HepG2 (cell line): ENCODE measurements around the gene ESYT2. TPM values are rescaled to one million over a fixed set of nuclear protein-coding genes. Genes with fewer than 3 reads are reported as not detected.
A peak's percentile ranks its signal among the peaks of the same experiment; 100 is the strongest.

Source experiments
- CHCHD3 ChIP-seq: sonication (generic); formaldehyde crosslinking; IDR thresholded peaks from 2 replicates; pipeline ENCODE4 v1.8.0; 2022; ENCODE audit warnings: mild to moderate bottlenecking, missing genetic modification reagents, moderate library complexity
- FOXM1 ChIP-seq: sonication (generic); formaldehyde crosslinking; IDR thresholded peaks from 2 replicates; pipeline ENCODE4 v1.5.0; 2020; ENCODE audit warnings: missing genetic modification reagents
- IRX3 ChIP-seq: sonication (generic); formaldehyde crosslinking; IDR thresholded peaks from 2 replicates; pipeline ENCODE4 v1.8.1; 2023; ENCODE audit warnings: mild to moderate bottlenecking, low read depth, missing genetic modification reagents, borderline replicate concordance
- MED8 ChIP-seq: sonication (generic); formaldehyde crosslinking; IDR thresholded peaks from 2 replicates; pipeline ENCODE4 v1.8.1; 2023; ENCODE audit warnings: mild to moderate bottlenecking, missing genetic modification reagents; ENCODE audit not compliant: insufficient replicate concordance
- NFIB ChIP-seq: sonication (generic); formaldehyde crosslinking; IDR thresholded peaks from 2 replicates; pipeline ENCODE4 v1.9.0; 2021; ENCODE audit warnings: missing genetic modification reagents, mild to moderate bottlenecking, borderline replicate concordance
- PHB2 ChIP-seq: fragments of 450-650 bp; IDR thresholded peaks from 2 replicates; pipeline ENCODE4 v1.6.1; 2018; ENCODE audit not compliant: partially characterized antibody
- RCOR2 ChIP-seq: IDR thresholded peaks from 2 replicates; pipeline ENCODE4 v1.6.1; 2016; ENCODE audit warnings: missing biosample characterization, missing genetic modification reagents
- SALL2 ChIP-seq: sonication (generic); formaldehyde crosslinking; IDR thresholded peaks from 2 replicates; pipeline ENCODE4 v1.8.1; 2023; ENCODE audit warnings: mild to moderate bottlenecking, missing genetic modification reagents, inconsistent platforms
- THAP11 ChIP-seq: IDR thresholded peaks from 2 replicates; pipeline ENCODE4 v1.6.1; 2016; ENCODE audit warnings: missing biosample characterization, missing genetic modification reagents
- ZFP37 ChIP-seq: sonication (generic); formaldehyde crosslinking; IDR thresholded peaks from 2 replicates; pipeline ENCODE4 v1.4.0; 2020; ENCODE audit warnings: missing genetic modification reagents, borderline replicate concordance
- ZNF138 ChIP-seq: sonication (generic); formaldehyde crosslinking; IDR thresholded peaks from 2 replicates; pipeline ENCODE4 v1.5.0; 2020; ENCODE audit warnings: mild to moderate bottlenecking, low read depth, missing genetic modification reagents
- ZNF3 ChIP-seq: IDR thresholded peaks from 2 replicates; pipeline ENCODE4 v1.7.0; 2017; ENCODE audit warnings: inconsistent platforms
- ZNF350 ChIP-seq: sonication (generic); formaldehyde crosslinking; IDR thresholded peaks from 2 replicates; pipeline ENCODE4 v1.4.0; 2020; ENCODE audit warnings: mild to moderate bottlenecking, low read depth, missing genetic modification reagents, borderline replicate concordance
- ZNF550 ChIP-seq: sonication (generic); formaldehyde crosslinking; IDR thresholded peaks from 2 replicates; pipeline ENCODE4 v1.4.0; 2020; ENCODE audit warnings: mild to moderate bottlenecking, missing genetic modification reagents, borderline replicate concordance
- ZNF589 ChIP-seq: sonication (generic); formaldehyde crosslinking; conservative IDR thresholded peaks from 2 replicates; pipeline ENCODE4 v1.8.0; 2022; ENCODE audit warnings: mild to moderate bottlenecking, moderate library complexity, missing genetic modification reagents
- ZNF670 ChIP-seq: sonication (generic); formaldehyde crosslinking; IDR thresholded peaks from 2 replicates; pipeline ENCODE4 v1.8.0; 2022; ENCODE audit warnings: mild to moderate bottlenecking, missing genetic modification reagents, borderline replicate concordance
- polyA plus RNA-seq, 8 experiments: library from polyadenylated mRNA; depleted of rRNA in 3 of 8; stranded (reverse) in 7 of 8; unstranded in 1 of 8; fragments of >200 nt; fragmentation: Illumina TruSeq in 4 of 8; extraction: Trizol in 4 of 8; gene quantifications; 2 replicates each; pipeline versions ENCODE4 v1.2.1 to v1.2.3, GENCODE V29; 2011 to 2016; ENCODE audit warnings: low read depth in 4 of 8, missing spikeins in 1 of 8, mixed read lengths in 1 of 8; ENCODE audit not compliant: insufficient read depth in 1 of 8
- total RNA-seq, 5 experiments: library from RNA; depleted of rRNA; stranded (reverse); fragments of >200 nt; fragmentation: Illumina TruSeq; extraction: Trizol; gene quantifications; 2 replicates each; pipeline ENCODE4 v1.2.3, GENCODE V29; 2016; ENCODE audit warnings: low read depth in 1 of 5
- TF ChIP-seq, protein P1 (sequence below): sonication (generic); formaldehyde crosslinking; IDR thresholded peaks from 2 replicates; pipeline ENCODE4 v1.4.0; 2020; ENCODE audit warnings: missing genetic modification reagents
- TF ChIP-seq, protein P2 (sequence below): sonication (generic); formaldehyde crosslinking; IDR thresholded peaks from 2 replicates; pipeline ENCODE4 v1.5.0; 2020; ENCODE audit warnings: missing genetic modification reagents
- TF ChIP-seq, protein P3 (sequence below): sonication (generic); formaldehyde crosslinking; IDR thresholded peaks from 2 replicates; pipeline ENCODE4 v1.8.1; 2023; ENCODE audit warnings: mild to moderate bottlenecking, moderate library complexity, missing genetic modification reagents
- TF ChIP-seq, protein P4 (sequence below): sonication (generic); formaldehyde crosslinking; IDR thresholded peaks from 2 replicates; pipeline ENCODE4 v1.8.0; 2023; ENCODE audit warnings: mild to moderate bottlenecking, missing genetic modification reagents
- TF ChIP-seq, protein P5 (sequence below): sonication (generic); formaldehyde crosslinking; IDR thresholded peaks from 2 replicates; pipeline ENCODE4 v1.4.0; 2020; ENCODE audit warnings: low read depth, missing genetic modification reagents

ESYT2 gene
- total and polyA plus RNA-seq, 2 of the 13 experiments (the other 11 are each of a cell fraction or from before 2014, with no cell fraction given) = 28.5 to 37.3 TPM

DNA sequence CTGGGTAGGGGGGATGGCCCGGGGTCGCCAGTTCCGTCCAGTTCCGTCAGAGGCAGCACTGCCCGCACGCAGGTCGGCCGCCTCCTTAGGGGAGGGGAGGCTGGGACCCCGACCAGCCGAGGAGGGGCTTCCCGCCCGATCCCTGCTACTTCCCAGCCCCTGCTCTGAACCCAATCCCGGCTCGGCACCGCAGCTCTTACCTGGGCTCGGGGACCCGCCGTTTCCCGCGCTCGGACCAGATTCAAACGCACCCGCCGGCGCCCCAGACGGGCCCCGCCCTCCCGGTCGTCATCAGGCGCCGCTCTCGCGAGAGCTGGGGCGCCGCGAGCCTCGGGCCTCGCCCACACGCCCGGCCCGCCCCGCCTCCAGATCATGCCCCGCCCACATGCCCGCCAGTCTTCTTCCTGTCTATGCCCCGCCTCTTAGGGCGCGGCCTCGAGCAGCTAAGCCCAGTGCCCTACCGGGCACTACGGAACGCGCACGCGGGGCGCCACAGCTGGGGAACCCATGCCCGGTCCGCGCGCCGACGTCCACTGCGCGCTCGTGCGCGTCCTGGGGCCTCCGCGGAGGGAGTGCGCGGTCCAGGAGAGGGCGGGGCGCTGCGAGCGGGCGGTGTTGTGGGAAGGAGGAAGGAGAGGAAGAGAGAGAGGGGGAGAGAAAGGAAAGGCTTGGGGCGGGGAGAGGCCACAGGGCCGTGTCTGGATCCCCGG is 124.6 kb downstream of the ESYT2 start, which contains the start of gene NCAPG2 (continued):
- TF ChIP-seq ZFP37 (CRISPR knock-in tag) (no peak), CHCHD3 (CRISPR knock-in tag) (0 out of 2 replicates have a peak, but pooled peaks have one; percentile 8), ZNF589 (CRISPR knock-in tag) (peak; percentile 95), RCOR2 (CRISPR knock-in tag) (no peak), ZNF550 (CRISPR knock-in tag) (0 out of 2 replicates have a peak, but pooled peaks have one; percentile 22), ZNF350 (CRISPR knock-in tag) (no peak), ZNF670 (CRISPR knock-in tag) (no peak), THAP11 (peak; percentile 85; the same call in 1 of the 2 replicates), IRX3 (CRISPR knock-in tag) (peak; percentile 82; the same call in 1 of the 2 replicates), FOXM1 (CRISPR knock-in tag) (no peak), ZNF138 (CRISPR knock-in tag) (no peak), MED8 (CRISPR knock-in tag) (peak; percentile 19), NFIB (CRISPR knock-in tag) (no peak), SALL2 (CRISPR knock-in tag) (no peak; the same call in 1 of the 2 replicates), PHB2 (no peak), ZNF3 (CRISPR knock-in tag) (no peak)
- TF ChIP-seq, protein P1, sequence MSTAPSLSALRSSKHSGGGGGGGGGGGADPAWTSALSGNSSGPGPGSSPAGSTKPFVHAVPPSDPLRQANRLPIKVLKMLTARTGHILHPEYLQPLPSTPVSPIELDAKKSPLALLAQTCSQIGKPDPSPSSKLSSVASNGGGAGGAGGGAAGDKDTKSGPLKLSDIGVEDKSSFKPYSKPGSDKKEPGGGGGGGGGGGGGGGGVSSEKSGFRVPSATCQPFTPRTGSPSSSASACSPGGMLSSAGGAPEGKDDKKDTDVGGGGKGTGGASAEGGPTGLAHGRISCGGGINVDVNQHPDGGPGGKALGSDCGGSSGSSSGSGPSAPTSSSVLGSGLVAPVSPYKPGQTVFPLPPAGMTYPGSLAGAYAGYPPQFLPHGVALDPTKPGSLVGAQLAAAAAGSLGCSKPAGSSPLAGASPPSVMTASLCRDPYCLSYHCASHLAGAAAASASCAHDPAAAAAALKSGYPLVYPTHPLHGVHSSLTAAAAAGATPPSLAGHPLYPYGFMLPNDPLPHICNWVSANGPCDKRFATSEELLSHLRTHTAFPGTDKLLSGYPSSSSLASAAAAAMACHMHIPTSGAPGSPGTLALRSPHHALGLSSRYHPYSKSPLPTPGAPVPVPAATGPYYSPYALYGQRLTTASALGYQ (CRISPR knock-in tag) = no peak
- TF ChIP-seq, protein P2, sequence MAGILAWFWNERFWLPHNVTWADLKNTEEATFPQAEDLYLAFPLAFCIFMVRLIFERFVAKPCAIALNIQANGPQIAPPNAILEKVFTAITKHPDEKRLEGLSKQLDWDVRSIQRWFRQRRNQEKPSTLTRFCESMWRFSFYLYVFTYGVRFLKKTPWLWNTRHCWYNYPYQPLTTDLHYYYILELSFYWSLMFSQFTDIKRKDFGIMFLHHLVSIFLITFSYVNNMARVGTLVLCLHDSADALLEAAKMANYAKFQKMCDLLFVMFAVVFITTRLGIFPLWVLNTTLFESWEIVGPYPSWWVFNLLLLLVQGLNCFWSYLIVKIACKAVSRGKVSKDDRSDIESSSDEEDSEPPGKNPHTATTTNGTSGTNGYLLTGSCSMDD (CRISPR knock-in tag) = no peak
- TF ChIP-seq, protein P3, sequence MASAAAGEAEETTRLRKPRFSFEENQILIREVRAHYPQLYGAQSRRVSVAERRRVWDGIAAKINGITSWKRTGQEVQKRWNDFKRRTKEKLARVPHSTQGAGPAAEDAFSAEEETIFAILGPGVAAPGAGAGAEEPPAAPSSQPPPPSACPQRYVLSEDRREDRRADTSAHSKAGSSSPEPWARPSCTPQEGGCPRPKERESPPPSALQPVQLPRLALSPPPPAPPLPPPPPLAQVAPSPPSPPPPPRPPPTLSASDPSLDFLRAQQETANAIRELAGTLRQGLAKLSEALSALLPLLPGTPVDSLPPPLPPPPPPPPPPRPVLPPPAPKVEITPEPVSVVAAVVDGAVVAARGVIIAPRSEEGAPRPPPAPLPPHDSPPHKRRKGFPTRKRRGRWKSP = peak; percentile 79; the same call in 1 of the 2 replicates
- TF ChIP-seq, protein P4, sequence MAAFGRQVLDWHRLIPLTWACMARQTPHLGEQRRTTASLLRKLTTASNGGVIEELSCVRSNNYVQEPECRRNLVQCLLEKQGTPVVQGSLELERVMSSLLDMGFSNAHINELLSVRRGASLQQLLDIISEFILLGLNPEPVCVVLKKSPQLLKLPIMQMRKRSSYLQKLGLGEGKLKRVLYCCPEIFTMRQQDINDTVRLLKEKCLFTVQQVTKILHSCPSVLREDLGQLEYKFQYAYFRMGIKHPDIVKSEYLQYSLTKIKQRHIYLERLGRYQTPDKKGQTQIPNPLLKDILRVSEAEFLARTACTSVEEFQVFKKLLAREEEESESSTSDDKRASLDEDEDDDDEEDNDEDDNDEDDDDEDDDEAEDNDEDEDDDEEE (CRISPR knock-in tag) = no peak
- TF ChIP-seq, protein P5, sequence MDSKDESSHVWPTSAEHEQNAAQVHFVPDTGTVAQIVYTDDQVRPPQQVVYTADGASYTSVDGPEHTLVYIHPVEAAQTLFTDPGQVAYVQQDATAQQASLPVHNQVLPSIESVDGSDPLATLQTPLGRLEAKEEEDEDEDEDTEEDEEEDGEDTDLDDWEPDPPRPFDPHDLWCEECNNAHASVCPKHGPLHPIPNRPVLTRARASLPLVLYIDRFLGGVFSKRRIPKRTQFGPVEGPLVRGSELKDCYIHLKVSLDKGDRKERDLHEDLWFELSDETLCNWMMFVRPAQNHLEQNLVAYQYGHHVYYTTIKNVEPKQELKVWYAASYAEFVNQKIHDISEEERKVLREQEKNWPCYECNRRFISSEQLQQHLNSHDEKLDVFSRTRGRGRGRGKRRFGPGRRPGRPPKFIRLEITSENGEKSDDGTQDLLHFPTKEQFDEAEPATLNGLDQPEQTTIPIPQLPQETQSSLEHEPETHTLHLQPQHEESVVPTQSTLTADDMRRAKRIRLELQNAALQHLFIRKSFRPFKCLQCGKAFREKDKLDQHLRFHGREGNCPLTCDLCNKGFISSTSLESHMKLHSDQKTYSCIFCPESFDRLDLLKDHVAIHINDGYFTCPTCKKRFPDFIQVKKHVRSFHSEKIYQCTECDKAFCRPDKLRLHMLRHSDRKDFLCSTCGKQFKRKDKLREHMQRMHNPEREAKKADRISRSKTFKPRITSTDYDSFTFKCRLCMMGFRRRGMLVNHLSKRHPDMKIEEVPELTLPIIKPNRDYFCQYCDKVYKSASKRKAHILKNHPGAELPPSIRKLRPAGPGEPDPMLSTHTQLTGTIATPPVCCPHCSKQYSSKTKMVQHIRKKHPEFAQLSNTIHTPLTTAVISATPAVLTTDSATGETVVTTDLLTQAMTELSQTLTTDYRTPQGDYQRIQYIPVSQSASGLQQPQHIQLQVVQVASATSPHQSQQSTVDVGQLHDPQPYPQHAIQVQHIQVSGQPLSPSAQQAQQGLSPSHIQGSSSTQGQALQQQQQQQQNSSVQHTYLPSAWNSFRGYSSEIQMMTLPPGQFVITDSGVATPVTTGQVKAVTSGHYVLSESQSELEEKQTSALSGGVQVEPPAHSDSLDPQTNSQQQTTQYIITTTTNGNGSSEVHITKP (CRISPR knock-in tag) = 0 out of 2 replicates have a peak, but pooled peaks have one; percentile 56
